Measurements from ENCODE around the gene AMPD3. TPM values are rescaled to one million over a fixed set of nuclear protein-coding genes. Genes with fewer than 3 reads are reported as not detected.
A peak's percentile ranks its signal among the peaks of the same experiment; 100 is the strongest.

The AMPD3 gene
- 5.0 TPM for polyA plus RNA-seq
- long read RNA-seq, donor 1, result 0 reads
- long read RNA-seq, donor 2, result 0 reads
- long read RNA-seq, donor 3, result 0 reads
- long read RNA-seq, donor 4, result 0 reads
- long read RNA-seq, donor 5, result 0 reads
- long read RNA-seq, donor 6, partial matches to known transcripts, result 0 of 1 reads
- long read RNA-seq, donor 6, other reads (novel, unspliced or antisense), result 0 of 1 reads
- long read RNA-seq, donor 7, result 0 reads
- long read RNA-seq, donor 8, result 0 reads
- long read RNA-seq, donor 9, result 0 reads
- long read RNA-seq, donor 10, partial matches to known transcripts, result 20 of 43 reads
- long read RNA-seq, donor 10, other reads (novel, unspliced or antisense), result 23 of 43 reads
- long read RNA-seq, donor 11, result 0 reads

DNA sequence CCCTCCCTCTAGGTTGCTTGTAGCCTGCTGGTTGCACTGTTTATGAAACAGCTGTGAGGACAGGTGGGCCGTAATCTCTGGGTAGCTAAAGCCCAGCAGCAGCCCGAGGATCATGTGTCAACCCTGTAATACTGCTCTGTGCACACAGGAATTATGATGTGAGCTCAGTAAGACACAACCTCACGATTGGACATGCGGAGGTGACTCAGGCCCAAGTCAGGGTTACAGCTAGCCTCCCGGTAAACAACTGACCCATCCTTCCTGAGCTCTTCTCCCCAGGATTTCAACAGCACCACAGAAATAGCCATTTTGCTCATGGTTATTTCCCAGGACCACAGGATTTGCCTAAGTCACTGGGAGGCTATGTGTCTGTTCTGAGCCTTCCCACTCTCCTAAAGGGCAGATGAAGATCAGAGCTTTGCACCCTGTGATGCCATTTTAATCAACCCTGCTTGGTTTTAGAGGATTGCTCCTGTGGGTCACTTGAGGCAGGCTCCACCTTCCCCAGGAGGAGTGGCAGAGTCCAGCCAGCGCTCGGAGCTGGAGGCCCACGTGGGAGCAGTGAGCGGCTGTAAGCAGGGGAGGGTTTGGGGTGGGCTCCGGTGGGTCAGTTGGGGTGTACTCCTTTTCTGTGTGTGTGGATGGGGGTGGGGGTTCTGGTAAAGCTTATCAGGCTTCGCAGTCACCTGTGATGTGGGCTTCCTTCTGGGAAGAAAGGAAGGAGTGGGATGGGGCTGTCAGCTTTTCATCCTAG is at the start of gene AMPD3:
Gene AMPD3 (plus strand): TSS at position 387 of the 754 bp plus-strand sequence. CDS start 6,256 bp downstream, outside the sequence.
- DNase-seq, result peak in 1 of 2 donors; percentile 52
- Histone ChIP-seq H3K27me3 (ENCODE audit: control insufficient read depth, insufficient read depth, low read length) (peaks cover 14% of the 10 kb centered on the region), H3K27ac (ENCODE audit: low read length) (peak within 1 kb of the TSS; percentile 55), H3K4me3 (ENCODE audit: low read length) (peak within 1 kb of the TSS; percentile 34), H3K9me3 (ENCODE audit: control insufficient read depth, low read depth, low read length) (no peaks in the 10 kb centered on the region), H3K4me1 (ENCODE audit: control insufficient read depth, insufficient read depth, low read length) (peaks cover 14% of the 10 kb centered on the region), H3K36me3 (ENCODE audit: control insufficient read depth, insufficient read depth, low read length) (no peaks in the 10 kb centered on the region)
- WGBS (ENCODE audit: insufficient coverage, low lambda C conversion rate), result no CpG with 5 or more reads among the region's 11 CpGs

DNA sequence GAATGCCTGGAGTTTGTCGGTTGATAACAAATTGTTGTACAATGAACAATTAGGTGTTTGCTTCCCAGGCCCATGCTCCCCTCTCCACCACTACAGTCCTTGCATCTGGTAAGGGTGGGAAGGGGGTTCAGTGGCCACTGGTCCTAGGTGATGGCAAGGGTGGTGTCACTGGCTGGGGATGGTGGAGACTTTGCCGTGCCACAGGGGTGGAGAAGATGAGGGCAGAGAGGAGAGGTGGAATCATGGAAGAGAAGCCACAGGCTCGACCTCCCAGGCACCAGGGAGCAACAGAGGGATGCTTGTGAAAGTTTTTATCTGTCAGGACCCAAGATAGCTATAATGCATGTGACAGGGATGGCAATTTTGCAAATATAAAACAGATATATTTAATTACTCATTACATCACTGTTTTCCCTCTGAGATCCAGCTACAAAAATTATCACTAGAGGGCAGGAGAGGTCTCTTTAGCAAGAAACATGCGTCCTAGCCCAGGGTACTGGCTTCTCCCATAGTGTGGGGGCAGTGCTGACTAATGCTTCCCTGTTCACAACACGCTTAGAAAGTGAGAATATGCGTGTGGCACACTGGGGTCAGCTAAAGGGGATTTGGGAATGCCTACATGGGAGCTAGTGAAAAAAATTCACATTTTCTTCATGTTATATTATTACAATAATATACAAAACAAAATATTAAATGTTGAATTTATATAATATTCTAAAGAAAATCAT is 49.0 kb upstream of the AMPD3 start:
- no peak overlapping the region for H3K4me3 ChIP-seq (ENCODE audit: low read length)
- no peak overlapping the region for H3K27ac ChIP-seq (ENCODE audit: low read length)
- H3K27me3 ChIP-seq (ENCODE audit: control insufficient read depth, insufficient read depth, low read length), result no peaks in the 10 kb centered on the region
- WGBS (ENCODE audit: insufficient coverage, low lambda C conversion rate), result no CpG with 5 or more reads among the region's 6 CpGs
- no peaks in the 10 kb centered on the region for H3K4me1 ChIP-seq (ENCODE audit: control insufficient read depth, insufficient read depth, low read length)
- no peaks in the 10 kb centered on the region for H3K36me3 ChIP-seq (ENCODE audit: control insufficient read depth, insufficient read depth, low read length)
- no peaks in the 10 kb centered on the region for H3K9me3 ChIP-seq (ENCODE audit: control insufficient read depth, low read depth, low read length)
- DNase-seq, result peak; percentile 49 to 63

DNA sequence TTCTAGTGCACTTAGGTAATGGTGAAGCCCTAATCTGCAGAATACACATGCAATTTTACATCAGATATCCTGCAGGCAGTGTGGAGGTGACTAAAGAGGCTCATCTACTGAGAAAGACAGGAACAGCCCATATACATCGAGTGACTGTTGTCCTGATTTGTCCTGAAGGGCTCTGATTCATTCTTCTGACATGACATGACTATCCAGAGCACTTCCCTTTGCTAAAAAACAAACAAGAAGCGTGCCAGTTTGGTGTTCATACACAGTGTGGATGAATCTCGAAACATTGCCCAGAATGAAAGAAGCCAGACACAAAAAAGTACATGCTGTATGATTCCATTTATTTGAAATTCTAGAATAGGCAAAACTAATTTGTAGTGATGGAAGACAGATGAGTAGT is 48.0 kb upstream of the AMPD3 start:
- no peak overlapping the region for H3K4me3 ChIP-seq (ENCODE audit: low read length)
- H3K9me3 ChIP-seq (ENCODE audit: control insufficient read depth, low read depth, low read length), result no peaks in the 10 kb centered on the region
- no peak for DNase-seq
- no peaks in the 10 kb centered on the region for H3K36me3 ChIP-seq (ENCODE audit: control insufficient read depth, insufficient read depth, low read length)
- H3K4me1 ChIP-seq (ENCODE audit: control insufficient read depth, insufficient read depth, low read length), result no peaks in the 10 kb centered on the region
- H3K27ac ChIP-seq (ENCODE audit: low read length), result no peak overlapping the region
- no CpG with 5 or more reads among the region's 3 CpGs for WGBS (ENCODE audit: insufficient coverage, low lambda C conversion rate)
- no peaks in the 10 kb centered on the region for H3K27me3 ChIP-seq (ENCODE audit: control insufficient read depth, insufficient read depth, low read length)

DNA sequence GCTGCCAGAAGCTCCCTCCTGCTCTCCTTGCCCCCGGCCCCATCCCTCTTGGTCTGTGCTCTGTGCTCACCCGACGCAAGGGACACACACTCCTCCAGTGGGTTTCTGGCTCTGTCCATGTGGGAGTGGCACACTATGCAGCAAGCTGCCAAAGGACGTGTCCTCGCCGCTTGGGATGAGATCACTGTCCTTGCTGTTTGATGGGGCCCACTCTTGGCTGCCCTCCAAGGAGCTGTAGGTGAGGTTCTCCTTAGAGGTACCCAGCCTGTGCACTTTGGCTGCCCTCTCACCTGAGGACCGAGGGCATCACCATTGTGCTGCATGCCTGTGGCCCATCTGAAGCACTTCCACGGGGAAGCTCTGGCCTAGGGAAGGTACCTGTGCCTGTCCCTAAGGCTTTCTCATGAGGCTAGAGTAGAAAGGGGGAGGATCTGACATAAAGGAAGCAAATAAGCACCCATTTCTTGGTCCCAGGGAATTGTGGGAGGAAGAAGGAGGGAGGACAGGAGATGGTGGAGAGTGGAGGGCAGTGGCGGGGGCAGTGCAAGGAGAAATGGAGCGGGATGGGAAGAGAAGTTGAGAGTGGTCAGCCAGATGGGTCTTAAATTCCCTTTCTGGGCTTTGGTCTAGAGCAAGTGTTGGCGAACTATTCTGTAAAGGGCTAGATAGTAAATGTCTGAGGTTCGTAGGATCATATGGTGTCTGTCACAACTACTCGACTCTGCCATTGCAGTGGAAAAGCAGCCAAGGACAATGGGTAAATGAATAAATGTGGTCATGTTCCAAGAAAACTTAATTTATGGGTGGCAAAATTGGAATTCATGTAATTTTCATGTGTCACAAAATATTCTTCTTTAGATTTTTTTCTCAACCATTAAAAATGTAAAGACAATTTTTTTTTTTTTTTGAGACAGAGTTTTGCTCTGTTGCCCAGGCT is 47.0 kb upstream of the AMPD3 start:
- no peaks in the 10 kb centered on the region for H3K9me3 ChIP-seq (ENCODE audit: control insufficient read depth, low read depth, low read length)
- H3K4me3 ChIP-seq (ENCODE audit: low read length), result no peak overlapping the region
- 91% methylated on average over 4 of the region's 13 CpGs for WGBS (ENCODE audit: insufficient coverage, low lambda C conversion rate)
- no peaks in the 10 kb centered on the region for H3K36me3 ChIP-seq (ENCODE audit: control insufficient read depth, insufficient read depth, low read length)
- H3K27me3 ChIP-seq (ENCODE audit: control insufficient read depth, insufficient read depth, low read length), result no peaks in the 10 kb centered on the region
- H3K27ac ChIP-seq (ENCODE audit: low read length), result no peak overlapping the region
- no peaks in the 10 kb centered on the region for H3K4me1 ChIP-seq (ENCODE audit: control insufficient read depth, insufficient read depth, low read length)
- DNase-seq, result peak in 1 of 2 donors; percentile 30

DNA sequence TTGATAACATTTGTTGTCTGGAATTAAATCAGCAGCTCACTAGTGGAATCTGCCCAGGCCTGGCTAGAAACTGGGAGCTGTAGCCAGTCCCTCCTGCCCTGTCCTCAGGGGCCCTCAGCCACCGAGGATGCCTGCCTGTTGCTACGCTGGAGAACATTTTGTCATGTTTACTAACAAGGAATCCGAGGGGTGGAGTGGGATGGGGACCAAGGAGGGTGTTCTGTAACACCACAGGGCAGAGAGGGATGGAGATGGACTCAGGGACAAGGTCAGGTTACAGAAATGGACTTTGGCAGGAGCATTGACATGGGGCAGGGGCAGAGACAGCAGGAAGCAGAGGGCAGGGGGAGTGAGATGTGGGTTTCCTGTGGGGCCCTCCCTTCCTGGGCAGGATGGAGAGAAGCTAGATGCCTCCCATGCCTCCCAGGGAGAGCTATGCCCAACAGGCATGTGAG is 45.8 kb upstream of the AMPD3 start:
- WGBS (ENCODE audit: insufficient coverage, low lambda C conversion rate), result 100% methylated on average over 1 of the region's 3 CpGs
- H3K27me3 ChIP-seq (ENCODE audit: control insufficient read depth, insufficient read depth, low read length), result no peaks in the 10 kb centered on the region
- no peak overlapping the region for H3K4me3 ChIP-seq (ENCODE audit: low read length)

DNA sequence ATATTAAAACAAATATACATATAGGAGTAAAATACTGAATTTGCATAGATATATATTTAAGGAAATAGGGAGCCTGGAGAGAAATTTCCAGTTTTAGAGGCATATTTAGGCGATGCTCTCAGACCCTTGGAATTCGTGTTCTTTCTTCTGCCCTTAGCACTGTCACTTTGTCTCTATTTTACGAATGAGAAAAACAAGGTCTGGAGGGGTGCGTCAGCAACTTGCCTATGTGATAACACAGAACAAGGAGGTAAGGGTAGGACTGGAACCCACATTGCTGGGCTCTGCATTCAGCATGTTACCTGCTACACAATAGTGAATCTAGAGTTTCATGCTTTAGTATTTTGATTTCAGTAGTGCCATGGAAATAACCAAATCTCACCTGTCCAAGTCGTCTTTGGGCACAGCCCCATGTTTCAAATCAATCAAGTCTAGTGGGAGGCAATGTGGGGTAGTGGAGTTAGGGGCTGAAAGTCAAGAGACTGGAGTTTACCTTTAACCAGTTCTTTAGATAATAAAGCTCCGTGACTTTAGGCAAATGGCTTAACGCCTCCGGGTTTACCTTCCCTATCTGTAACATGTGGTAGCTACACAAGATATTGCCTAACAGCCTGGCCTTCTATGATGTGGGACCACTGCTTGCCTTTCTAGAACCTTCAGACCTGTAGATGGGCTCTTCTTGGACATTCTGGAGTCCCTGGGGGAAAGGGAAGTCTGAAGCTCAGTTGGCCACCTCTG is 44.8 kb upstream of the AMPD3 start:
- no peaks in the 10 kb centered on the region for H3K4me1 ChIP-seq (ENCODE audit: control insufficient read depth, insufficient read depth, low read length)
- H3K9me3 ChIP-seq (ENCODE audit: control insufficient read depth, low read depth, low read length), result no peaks in the 10 kb centered on the region
- no CpG with 5 or more reads among the region's 8 CpGs for WGBS (ENCODE audit: insufficient coverage, low lambda C conversion rate)
- no peaks in the 10 kb centered on the region for H3K27me3 ChIP-seq (ENCODE audit: control insufficient read depth, insufficient read depth, low read length)
- DNase-seq, result no peak
- no peak overlapping the region for H3K4me3 ChIP-seq (ENCODE audit: low read length)
- no peak overlapping the region for H3K27ac ChIP-seq (ENCODE audit: low read length)
- no peaks in the 10 kb centered on the region for H3K36me3 ChIP-seq (ENCODE audit: control insufficient read depth, insufficient read depth, low read length)

More for the DNA sequence above, 45.8 kb upstream of the AMPD3 start:
- no peak for DNase-seq
- H3K36me3 ChIP-seq (ENCODE audit: control insufficient read depth, insufficient read depth, low read length), result no peaks in the 10 kb centered on the region
- H3K9me3 ChIP-seq (ENCODE audit: control insufficient read depth, low read depth, low read length), result no peaks in the 10 kb centered on the region
- H3K27ac ChIP-seq (ENCODE audit: low read length), result no peak overlapping the region
- no peaks in the 10 kb centered on the region for H3K4me1 ChIP-seq (ENCODE audit: control insufficient read depth, insufficient read depth, low read length)

DNA sequence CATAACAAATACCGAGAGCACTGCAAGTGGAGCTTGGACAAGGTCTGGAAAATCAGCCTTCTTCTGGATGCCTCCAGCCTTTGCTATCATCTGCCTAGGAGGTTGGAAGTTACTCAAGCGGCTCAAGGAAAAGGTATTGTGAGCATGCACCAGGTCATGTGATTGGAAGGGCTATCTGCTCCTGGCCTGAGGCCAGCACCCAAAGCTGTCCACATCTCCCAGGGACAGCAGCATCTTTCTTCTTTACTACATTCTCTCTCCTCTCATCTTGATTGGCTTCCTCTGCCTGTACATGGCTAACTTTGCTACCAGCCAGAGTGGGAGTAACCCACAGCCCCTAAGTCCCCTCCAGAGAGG is 44.2 kb upstream of the AMPD3 start:
- WGBS (ENCODE audit: insufficient coverage, low lambda C conversion rate), result no CpG with 5 or more reads among the region's 2 CpGs
- no peak for DNase-seq
- H3K4me1 ChIP-seq (ENCODE audit: control insufficient read depth, insufficient read depth, low read length), result no peaks in the 10 kb centered on the region

DNA sequence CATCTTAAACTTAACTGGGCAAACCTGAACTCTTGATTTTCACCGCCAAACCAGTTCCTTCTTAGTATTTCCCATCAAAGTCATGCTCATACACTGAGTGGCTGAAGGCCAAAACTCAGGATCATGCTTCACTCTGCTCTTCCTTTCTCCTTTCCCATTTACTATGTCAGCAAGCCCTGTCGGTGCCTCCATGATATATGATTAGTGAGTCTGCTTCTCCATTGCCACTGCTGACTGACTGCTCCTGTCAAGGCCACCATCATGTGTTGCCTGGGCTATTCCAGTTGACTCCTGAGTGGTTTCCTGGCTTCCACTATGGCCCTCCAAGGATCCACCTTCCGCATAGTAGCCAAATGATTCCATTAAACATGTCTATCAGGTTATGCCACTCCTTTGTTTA is 42.8 kb upstream of the AMPD3 start:
- no peaks in the 10 kb centered on the region for H3K4me1 ChIP-seq (ENCODE audit: control insufficient read depth, insufficient read depth, low read length)
- H3K9me3 ChIP-seq (ENCODE audit: control insufficient read depth, low read depth, low read length), result no peaks in the 10 kb centered on the region
- H3K36me3 ChIP-seq (ENCODE audit: control insufficient read depth, insufficient read depth, low read length), result no peaks in the 10 kb centered on the region
- H3K27me3 ChIP-seq (ENCODE audit: control insufficient read depth, insufficient read depth, low read length), result no peaks in the 10 kb centered on the region
- H3K27ac ChIP-seq (ENCODE audit: low read length), result no peak overlapping the region
- no peak for DNase-seq
- 100% methylated on average over 1 of the region's 3 CpGs for WGBS (ENCODE audit: insufficient coverage, low lambda C conversion rate)
- H3K4me3 ChIP-seq (ENCODE audit: low read length), result no peak overlapping the region

More for the DNA sequence above, 44.2 kb upstream of the AMPD3 start:
- Histone ChIP-seq H3K27me3 (ENCODE audit: control insufficient read depth, insufficient read depth, low read length) (no peaks in the 10 kb centered on the region), H3K36me3 (ENCODE audit: control insufficient read depth, insufficient read depth, low read length) (no peaks in the 10 kb centered on the region), H3K9me3 (ENCODE audit: control insufficient read depth, low read depth, low read length) (no peaks in the 10 kb centered on the region), H3K27ac (ENCODE audit: low read length) (no peak overlapping the region), H3K4me3 (ENCODE audit: low read length) (no peak overlapping the region)

DNA sequence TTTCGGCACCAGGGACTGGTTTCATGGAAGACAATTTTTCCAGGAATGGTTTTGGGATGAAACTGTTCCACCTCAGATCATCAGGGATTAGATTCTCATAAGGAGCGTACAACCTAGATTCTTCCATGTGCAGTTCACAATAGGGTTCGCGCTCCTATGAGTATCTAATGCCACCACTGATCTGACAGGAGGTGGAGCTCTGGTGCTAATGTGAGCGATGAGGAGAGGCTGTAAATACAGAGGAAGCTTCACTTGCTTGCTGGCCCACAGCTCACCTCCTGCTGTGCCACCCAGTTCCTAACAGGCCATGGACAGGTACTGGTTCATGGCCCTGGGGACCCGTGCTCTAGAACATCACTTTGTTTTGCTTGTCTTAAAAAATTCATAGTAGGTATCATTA is 41.8 kb upstream of the AMPD3 start:
- Histone ChIP-seq H3K9me3 (ENCODE audit: control insufficient read depth, low read depth, low read length) (no peaks in the 10 kb centered on the region), H3K27ac (ENCODE audit: low read length) (no peak overlapping the region), H3K4me3 (ENCODE audit: low read length) (no peak overlapping the region), H3K36me3 (ENCODE audit: control insufficient read depth, insufficient read depth, low read length) (no peaks in the 10 kb centered on the region), H3K4me1 (ENCODE audit: control insufficient read depth, insufficient read depth, low read length) (no peaks in the 10 kb centered on the region), H3K27me3 (ENCODE audit: control insufficient read depth, insufficient read depth, low read length) (no peaks in the 10 kb centered on the region)
- WGBS (ENCODE audit: insufficient coverage, low lambda C conversion rate), result no CpG with 5 or more reads among the region's 6 CpGs
- DNase-seq, result no peak
